ENCODE results near the gene SUGP1.

SUGP1 gene

GRCh38 chr19:19226204-19226603 lies 94.1 kb downstream of the SUGP1 start:
- Histone ChIP-seq H3K27ac (no peak overlapping the region), H3K9ac (no peak overlapping the region), H3K4me3 (no peak overlapping the region), H3K27me3 (peaks cover 0 to 22% (median 20%) of the 10 kb centered on the region in 11 experiments; a peak in 20 of 22 replicates), H3K36me3 (no peaks in the 10 kb centered on the region), H4K20me1 (peaks cover 0 to 8% (median 0%) of the 10 kb centered on the region in 11 experiments; a peak in 3 of 22 replicates), H3K4me2 (no peak overlapping the region), H3K9me3 (replicated peaks in 1 of 11) (no peaks in the 10 kb centered on the region), H3K4me1 (peaks cover 0 to 12% (median 9%) of the 10 kb centered on the region in 10 experiments; a peak in 11 of 20 replicates)
- no peak for TF ChIP-seq Cebpa-rat (IDR thresholded peaks at IDR 0.05)
